Mucosa of rectum (tissue), 2 donors: Measurements from ENCODE around the gene TANGO2.

ENCODE experiments used
- H3K27ac ChIP-seq, 2 donors: one replicate each; pipeline ENCODE4 v1.7.0; 2013; ENCODE audit warnings: inconsistent platforms in 2 of 2, low read depth in 2 of 2, low read length in 2 of 2
- H3K27me3 ChIP-seq, 2 donors: one replicate each; pipeline ENCODE4 v1.7.0; 2013; ENCODE audit warnings: low read length in 2 of 2; ENCODE audit not compliant: control insufficient read depth in 2 of 2, insufficient read depth in 2 of 2
- H3K36me3 ChIP-seq, 2 donors: one replicate each; pipeline ENCODE4 v1.7.0; 2013; ENCODE audit warnings: low read length in 2 of 2; ENCODE audit not compliant: control insufficient read depth in 2 of 2, insufficient read depth in 2 of 2
- H3K4me1 ChIP-seq, 2 donors: one replicate each; pipeline ENCODE4 v1.7.0; 2013; ENCODE audit warnings: low read length in 2 of 2, mild to moderate bottlenecking in 1 of 2; ENCODE audit not compliant: control insufficient read depth in 2 of 2, insufficient read depth in 2 of 2
- H3K4me3 ChIP-seq, 2 donors: one replicate each; pipeline ENCODE4 v1.7.0; 2013; ENCODE audit warnings: low read length in 2 of 2
- H3K9ac ChIP-seq, 2 donors: one replicate each; pipeline ENCODE4 v1.7.0; 2013; ENCODE audit warnings: low read length in 2 of 2, low read depth in 1 of 2, mild to moderate bottlenecking in 1 of 2
- H3K9me3 ChIP-seq, 2 donors: one replicate each; pipeline ENCODE4 v1.7.0; 2013; ENCODE audit warnings: low read length in 2 of 2; ENCODE audit not compliant: control insufficient read depth in 2 of 2
- donor health status: healthy.
- donor health status: Normal muscosa, but diverticular disease.

Gene TANGO2

GRCh38 chr22:20089226-20089976 lies 68.5 kb downstream of the TANGO2 start:
- H3K9ac ChIP-seq, result no peak overlapping the region
- H3K36me3 ChIP-seq, result peaks cover 81 to 88% of the 10 kb centered on the region in 2 donors
- peaks cover 0 to 3% of the 10 kb centered on the region in 2 donors for H3K4me1 ChIP-seq
- no peak overlapping the region for H3K4me3 ChIP-seq
- H3K27me3 ChIP-seq, result no peaks in the 10 kb centered on the region
- H3K9me3 ChIP-seq, result no peaks in the 10 kb centered on the region
- no peak overlapping the region for H3K27ac ChIP-seq

GRCh38 chr22:20089977-20090729 lies 69.2 kb downstream of the TANGO2 start:
- H3K9ac ChIP-seq, result no peak overlapping the region
- no peak overlapping the region for H3K27ac ChIP-seq
- peaks cover 86 to 95% of the 10 kb centered on the region in 2 donors for H3K36me3 ChIP-seq
- H3K9me3 ChIP-seq, result no peaks in the 10 kb centered on the region
- H3K4me1 ChIP-seq, result no peaks in the 10 kb centered on the region
- no peaks in the 10 kb centered on the region for H3K27me3 ChIP-seq
- no peak overlapping the region for H3K4me3 ChIP-seq

DNA sequence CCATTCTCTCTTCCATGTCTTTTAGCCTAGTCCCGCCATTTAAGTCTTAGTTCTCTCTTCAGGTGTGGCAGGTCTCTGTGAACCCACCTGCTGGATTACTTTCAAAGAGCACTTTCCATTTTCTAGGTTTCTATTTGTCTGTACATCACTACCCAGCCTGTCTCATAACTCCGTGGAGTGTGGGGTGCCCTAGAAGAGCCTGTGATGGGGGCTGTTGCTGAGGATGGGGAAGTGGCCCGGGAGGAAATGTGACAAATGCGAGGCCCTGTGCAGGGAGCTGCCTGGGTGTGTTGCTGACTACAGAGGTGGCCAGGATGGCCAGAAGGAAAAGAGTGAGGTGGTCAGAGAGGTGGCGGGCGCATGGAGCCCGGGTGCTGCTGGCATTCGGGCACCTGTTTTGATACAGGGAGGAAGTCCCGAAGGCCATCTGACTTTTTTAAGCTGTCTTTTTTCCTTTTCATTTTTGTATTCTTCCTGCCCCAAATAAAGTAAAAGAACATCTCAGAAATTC lies 69.9 kb downstream of the TANGO2 start:
- no peak overlapping the region for H3K27ac ChIP-seq
- H3K27me3 ChIP-seq, result no peaks in the 10 kb centered on the region
- no peaks in the 10 kb centered on the region for H3K4me1 ChIP-seq
- peaks cover 90 to 97% of the 10 kb centered on the region in 2 donors for H3K36me3 ChIP-seq
- H3K9me3 ChIP-seq, result no peaks in the 10 kb centered on the region
- H3K9ac ChIP-seq, result no peak overlapping the region
- H3K4me3 ChIP-seq, result no peak overlapping the region

DNA sequence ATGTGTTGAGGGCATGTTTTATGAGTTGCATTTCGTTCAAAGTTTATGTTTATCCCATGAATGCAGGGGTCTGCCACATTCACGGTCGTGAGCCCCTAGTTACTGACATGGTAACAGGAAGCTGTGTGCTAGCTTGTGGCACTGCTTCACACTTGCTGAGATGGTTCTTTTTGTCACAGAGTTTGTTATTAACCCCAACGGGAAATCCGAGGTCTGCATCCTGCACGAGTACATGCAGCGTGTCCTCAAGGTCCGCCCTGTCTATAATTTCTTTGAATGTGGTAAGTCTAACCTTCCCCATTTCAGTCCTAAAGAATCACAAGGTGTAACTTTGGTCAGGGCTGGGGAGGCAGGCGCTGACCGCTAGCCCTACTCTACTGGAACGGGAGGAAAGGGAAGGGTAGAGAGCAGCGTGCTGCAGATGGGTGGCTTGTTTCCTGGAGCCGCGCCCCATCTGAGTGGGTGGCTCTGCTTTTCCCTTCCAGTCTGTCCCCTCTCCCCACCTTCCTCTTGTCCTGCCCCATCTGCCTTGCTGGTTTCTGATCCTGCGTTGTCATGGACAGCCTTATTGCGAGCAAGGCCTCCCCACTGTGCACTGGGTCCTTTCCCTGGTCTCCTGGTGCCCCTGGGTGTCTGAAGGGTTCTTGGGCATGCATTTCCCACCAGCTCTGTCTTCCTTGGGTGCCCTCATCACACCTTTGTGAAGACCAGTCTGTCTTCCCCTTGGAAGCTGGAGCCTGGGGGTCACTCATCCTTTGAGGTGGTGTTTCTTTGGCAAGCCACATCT lies 71.0 kb downstream of the TANGO2 start:
- Histone ChIP-seq H3K4me3 (no peak overlapping the region), H3K36me3 (peaks cover 89 to 96% of the 10 kb centered on the region in 2 donors), H3K4me1 (no peaks in the 10 kb centered on the region), H3K27ac (no peak overlapping the region), H3K27me3 (no peaks in the 10 kb centered on the region), H3K9me3 (no peaks in the 10 kb centered on the region), H3K9ac (no peak overlapping the region)

DNA sequence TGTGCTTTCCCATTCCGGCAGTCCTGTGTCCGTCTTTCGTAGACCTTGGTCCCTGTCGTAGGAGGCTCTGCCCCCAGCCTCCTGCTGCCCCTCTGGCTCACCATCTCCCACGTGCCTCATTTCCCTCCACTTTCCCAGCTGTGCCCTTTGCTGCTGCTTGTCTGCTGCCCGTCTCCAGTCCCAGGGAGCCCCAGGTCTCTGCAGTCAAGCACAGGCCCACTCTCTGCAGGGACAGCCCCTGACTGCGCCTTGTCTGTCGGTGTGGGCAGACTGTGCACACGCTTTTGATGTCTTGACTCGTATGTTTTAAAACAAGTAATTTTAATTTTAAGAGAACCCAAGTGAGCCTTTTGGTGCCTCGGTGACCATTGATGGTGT lies 71.6 kb downstream of the TANGO2 start:
- H3K36me3 ChIP-seq, result peaks cover 89 to 95% of the 10 kb centered on the region in 2 donors
- no peak overlapping the region for H3K4me3 ChIP-seq
- H3K27ac ChIP-seq, result no peak overlapping the region

GRCh38 chr22:20093418-20094196 lies 72.7 kb downstream of the TANGO2 start:
- no peak overlapping the region for H3K27ac ChIP-seq
- peaks cover 88 to 91% of the 10 kb centered on the region in 2 donors for H3K36me3 ChIP-seq
- no peaks in the 10 kb centered on the region for H3K4me1 ChIP-seq
- no peak overlapping the region for H3K4me3 ChIP-seq
- no peaks in the 10 kb centered on the region for H3K27me3 ChIP-seq
- no peaks in the 10 kb centered on the region for H3K9me3 ChIP-seq
- no peak overlapping the region for H3K9ac ChIP-seq

More for the DNA sequence above, 71.6 kb downstream of the TANGO2 start:
- Histone ChIP-seq H3K4me1 (no peaks in the 10 kb centered on the region), H3K27me3 (no peaks in the 10 kb centered on the region), H3K9me3 (no peaks in the 10 kb centered on the region), H3K9ac (no peak overlapping the region)

DNA sequence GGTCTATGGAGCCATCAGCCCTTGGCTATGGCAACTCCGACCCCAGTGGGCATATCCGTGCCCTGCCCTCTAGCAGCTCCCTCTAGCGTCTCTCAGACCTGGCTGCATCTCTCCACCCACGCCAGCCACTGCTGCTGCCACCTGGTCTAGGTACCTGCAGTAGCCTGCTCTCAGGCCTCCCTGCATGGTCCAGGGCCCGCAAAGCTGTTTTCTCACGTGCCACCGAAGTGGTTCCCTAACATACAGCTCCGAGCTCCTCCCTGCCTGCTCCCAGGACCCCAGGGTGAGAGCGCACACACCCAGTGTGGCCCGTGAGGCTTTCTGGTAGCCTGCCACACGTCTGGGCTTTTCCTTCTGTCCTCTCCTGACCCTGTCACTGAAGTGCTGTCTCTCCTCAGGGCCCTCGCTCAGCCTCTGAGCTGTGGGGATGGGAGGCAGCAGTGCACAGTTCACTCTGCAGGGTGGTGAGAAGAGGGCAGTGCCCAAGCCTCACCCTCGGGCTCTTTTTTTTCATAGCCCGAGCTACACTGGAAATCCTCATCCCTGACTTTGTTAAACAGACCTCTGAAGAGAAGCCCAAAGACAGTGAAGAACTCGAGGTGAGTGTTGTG lies 73.4 kb downstream of the TANGO2 start:
- Histone ChIP-seq H3K27me3 (no peaks in the 10 kb centered on the region), H3K27ac (no peak overlapping the region), H3K4me1 (no peaks in the 10 kb centered on the region), H3K9ac (no peak overlapping the region), H3K36me3 (peaks cover 88 to 91% of the 10 kb centered on the region in 2 donors), H3K4me3 (no peak overlapping the region), H3K9me3 (no peaks in the 10 kb centered on the region)

DNA sequence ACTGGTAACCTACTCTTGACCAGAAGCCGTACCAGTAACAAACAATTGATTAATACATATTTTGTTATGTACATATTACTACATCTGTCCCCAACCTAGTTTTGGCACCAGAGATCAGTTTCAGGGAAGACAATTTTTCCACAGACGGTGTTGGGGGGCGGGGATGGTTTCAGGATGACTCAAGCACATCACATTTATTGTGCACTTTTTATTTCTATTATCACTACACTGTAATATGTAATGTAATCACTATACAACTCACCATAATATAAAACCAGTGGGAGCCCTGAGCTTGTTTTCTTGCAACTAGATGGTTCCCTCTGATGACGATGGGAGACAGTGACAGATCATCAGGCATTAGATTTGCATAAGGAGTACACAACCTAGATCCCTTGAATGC lies 74.6 kb downstream of the TANGO2 start:
- H3K9me3 ChIP-seq, result no peaks in the 10 kb centered on the region
- H3K27ac ChIP-seq, result no peak overlapping the region
- no peaks in the 10 kb centered on the region for H3K27me3 ChIP-seq
- H3K4me1 ChIP-seq, result no peaks in the 10 kb centered on the region
- H3K36me3 ChIP-seq, result peaks cover 80 to 90% of the 10 kb centered on the region in 2 donors
- no peak overlapping the region for H3K9ac ChIP-seq
- no peak overlapping the region for H3K4me3 ChIP-seq
